ENCODE results near the gene ZNF366. TPM values are rescaled to one million over a fixed set of nuclear protein-coding genes. Genes with fewer than 3 reads are reported as not detected.

ZNF366 gene
- polyA plus RNA-seq, 2 of the 4 experiments (the other 2 are of a cell fraction), result not detected

- Histone ChIP-seq H3K4me3 (no peak overlapping the region), H3K4me2 (no peak overlapping the region), H3K9me3 (no peaks in the 10 kb centered on the region), H3K27ac (no peak overlapping the region), H3K4me1 (peaks cover 12% of the 10 kb centered on the region; the same call in 1 of the 3 replicates)
- ChIA-PET POLR2A (no interaction called here), CTCF (interaction anchor here (0.9 to 1.3 kb wide), 2 partner anchors 25 to 66 kb away, joined by 3 read pairs; no protein-coding TSS in a partner anchor)
- ATAC-seq, result no peak
- no peak for TF ChIP-seq CTCF (IDR thresholded peaks at IDR 0.05)
- no peak for TF ChIP-seq ESRRA (IDR thresholded peaks at IDR 0.05; ENCODE audit: borderline replicate concordance, low read length)
- TF ChIP-seq HES2 (IDR thresholded peaks at IDR 0.05), result no peak
- no peak for TF ChIP-seq PBX3 (IDR thresholded peaks at IDR 0.05)
- no peak for TF ChIP-seq PHF8 (IDR thresholded peaks at IDR 0.05; ENCODE audit: borderline replicate concordance, low read depth)
- no peak for FAIRE-seq
- 76% methylated on average over 2 of the region's 2 CpGs for WGBS (ENCODE audit: missing lambda C conversion rate)
- DNase-seq (ENCODE audit: low read depth in 1 of 2, low spot score in 1 of 2), result no peak
Observed at GRCh38 chr5:72498284-72498683, 8.9 kb downstream of the ZNF366 start.

- ATAC-seq (no peak), DNase-seq (ENCODE audit: low read depth in 1 of 2, low spot score in 1 of 2) (no peak), FAIRE-seq (no peak)
- Histone ChIP-seq H3K9me3 (no peaks in the 10 kb centered on the region), H3K4me3 (no peak overlapping the region), H3K27ac (no peak overlapping the region), H3K4me2 (no peak overlapping the region), H3K4me1 (peaks cover 12% of the 10 kb centered on the region; the same call in 1 of the 3 replicates)
- POLR2A ChIA-PET, result no interaction called here
- 81% methylated on average over 3 of the region's 3 CpGs for WGBS (ENCODE audit: missing lambda C conversion rate)
- TF ChIP-seq RARB (CRISPR knock-in tag; IDR thresholded peaks at IDR 0.05) (no peak), FOSL2 (IDR thresholded peaks at IDR 0.05) (no peak), FOSL2 (CRISPR knock-in tag; IDR thresholded peaks at IDR 0.05) (no peak), BCL3 (IDR thresholded peaks at IDR 0.05) (no peak)
- CTCF ChIA-PET, result interaction anchor here (0.9 to 1.3 kb wide), 2 partner anchors 26 to 66 kb away, joined by 3 read pairs; no protein-coding TSS in a partner anchor
Observed at GRCh38 chr5:72497823-72498222, 9.4 kb downstream of the ZNF366 start.

GRCh38 chr5:72495410-72495809 is 11.8 kb downstream of the ZNF366 start:
- 66% methylated on average over 6 of the region's 6 CpGs for WGBS (ENCODE audit: missing lambda C conversion rate)
- peak overlapping the region; percentile 44; the same call in 1 of the 3 replicates for H3K4me2 ChIP-seq
- peaks cover 12% of the 10 kb centered on the region; the same call in 1 of the 3 replicates for H3K4me1 ChIP-seq
- H3K27ac ChIP-seq, result peak overlapping the region in 1 of 2 experiments; percentile 39; a peak in 2 of 6 replicates
- ChIA-PET POLR2A (no interaction called here), CTCF (interaction anchor here (0.6 to 2.4 kb wide), 4 partner anchors 10 to 39 kb away, joined by 3 to 7 read pairs (median 4); no protein-coding TSS in a partner anchor)
- no peak for DNase-seq (ENCODE audit: low read depth in 1 of 2, low spot score in 1 of 2)
- no peak overlapping the region for H3K4me3 ChIP-seq
- H3K9me3 ChIP-seq, result no peaks in the 10 kb centered on the region
- no peak for TF ChIP-seq HES2 (IDR thresholded peaks at IDR 0.05)
- no peak for ATAC-seq
- FAIRE-seq, result no peak

- no peaks in the 10 kb centered on the region for H3K9me3 ChIP-seq
- ChIA-PET POLR2A (no interaction called here), CTCF (interaction anchor here (0.6 to 2.4 kb wide), 5 partner anchors 11 to 31 kb away, joined by 3 to 7 read pairs (median 4); no protein-coding TSS in a partner anchor)
- H3K4me3 ChIP-seq, result no peak overlapping the region
- no peak for DNase-seq (ENCODE audit: low read depth in 1 of 2, low spot score in 1 of 2)
- TF ChIP-seq FOSB (CRISPR knock-in tag; IDR thresholded peaks at IDR 0.05), result no peak
- TF ChIP-seq CEBPB (IDR thresholded peaks at IDR 0.05), result peak in 1 of 2 experiments; percentile 21; a peak in 1 of 4 replicates
- ATAC-seq, result no peak
- H3K4me1 ChIP-seq, result peaks cover 12% of the 10 kb centered on the region; the same call in 1 of the 3 replicates
- H3K27ac ChIP-seq, result peak overlapping the region in 1 of 2 experiments; percentile 39; a peak in 2 of 6 replicates
- 56% methylated on average over 5 of the region's 5 CpGs for WGBS (ENCODE audit: missing lambda C conversion rate)
- peak overlapping the region; percentile 44 for H3K4me2 ChIP-seq
- no peak for FAIRE-seq
Observed at GRCh38 chr5:72494623-72495124, 12.5 kb downstream of the ZNF366 start.

Data from A549 (cell line).